Panc1 (cell line): ENCODE results near the gene CSMD2.

ENCODE experiments used
- CTCF ChIP-seq: fragments of 450-650 bp; IDR thresholded peaks from 2 replicates; pipeline ENCODE4 v1.5.1; 2017; ENCODE audit warnings: mild to moderate bottlenecking
- REST ChIP-seq, 2 experiments: IDR thresholded peaks; 2 replicates each; pipeline ENCODE4 v1.6.1; 2011 to 2012; ENCODE audit warnings: low read depth in 2 of 2, control low read depth in 1 of 2, low read length in 1 of 2, mild to moderate bottlenecking in 1 of 2, moderate library complexity in 1 of 2; ENCODE audit not compliant: insufficient read depth in 1 of 2
- SIN3A ChIP-seq: IDR thresholded peaks from 2 replicates; pipeline ENCODE4 v1.6.1; 2012; ENCODE audit warnings: low read depth, mild to moderate bottlenecking, low read length, moderate library complexity, borderline replicate concordance; ENCODE audit not compliant: insufficient read depth

GRCh38 chr1:33949570-33949969, 215.5 kb downstream of the CSMD2 start:
- TF ChIP-seq CTCF (no peak), SIN3A (no peak), REST (IDR thresholded peaks at IDR 0.05; ENCODE audit: insufficient read depth in 1 of 2, low read depth in 2 of 2, low read length in 1 of 2) (no peak)
